HG03175 (cell line): Measurements from ENCODE around the gene TASOR2.
A peak's percentile ranks its signal among the peaks of the same experiment; 100 is the strongest.

Source experiments
- ATAC-seq: cut with Tn5 transposase; IDR thresholded peaks from one replicate; pipeline ENCODE4 v1.9.1; 2021; ENCODE audit warnings: mild to moderate bottlenecking, moderate library complexity; ENCODE audit not compliant: unreplicated experiment

Gene TASOR2

DNA sequence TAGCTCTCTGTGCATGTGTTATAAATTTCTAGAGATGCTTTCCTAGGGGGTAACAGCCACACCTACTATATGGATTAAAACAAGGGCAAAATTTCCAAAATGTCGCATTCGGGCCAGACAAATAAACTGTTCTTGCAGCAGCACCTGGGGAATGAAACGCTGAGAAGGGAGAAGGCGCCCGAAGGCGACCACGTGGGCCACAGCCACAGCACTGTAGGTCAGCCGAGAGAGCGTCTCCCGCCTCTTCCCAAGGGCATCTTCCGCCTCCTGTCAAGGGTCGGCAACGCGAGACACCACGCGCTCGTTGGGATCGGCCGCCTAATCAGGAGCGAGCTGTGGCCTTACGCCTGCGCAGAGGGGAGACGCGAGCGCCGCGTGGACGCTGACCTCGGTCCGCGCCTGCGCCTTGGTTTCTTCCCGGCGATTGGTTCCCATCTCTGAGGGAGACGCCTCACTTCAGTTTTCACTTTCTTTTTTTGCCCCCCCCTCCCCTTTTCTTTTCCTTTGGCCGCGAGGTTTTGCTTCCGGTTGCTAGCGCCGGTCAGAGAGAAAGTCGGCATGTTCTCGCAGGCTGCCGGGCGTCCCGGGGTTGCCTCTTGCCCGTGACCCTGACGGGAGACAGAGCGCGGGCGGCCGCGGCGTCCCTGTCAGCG is at the start of gene TASOR2:
TSS of gene TASOR2 (plus strand) at position 521 of the 653 bp plus-strand sequence. CDS start 35,805 bp downstream, outside the sequence.
- ATAC-seq, result peak; percentile 79

- ATAC-seq, result no peak
These were observed 49.7 kb upstream of the TASOR2 start for GRCh38 chr10:5634918-5635317.

GRCh38 chr10:5638494-5638893 is 46.1 kb upstream of the TASOR2 start:
- no peak for ATAC-seq

- ATAC-seq, result no peak
These were observed 45.6 kb upstream of the TASOR2 start for GRCh38 chr10:5639066-5639465.

- no peak for ATAC-seq
These were observed 44.6 kb upstream of the TASOR2 start for GRCh38 chr10:5640036-5640435.

- no peak for ATAC-seq
These were observed 44.1 kb upstream of the TASOR2 start for GRCh38 chr10:5640501-5640900.

DNA sequence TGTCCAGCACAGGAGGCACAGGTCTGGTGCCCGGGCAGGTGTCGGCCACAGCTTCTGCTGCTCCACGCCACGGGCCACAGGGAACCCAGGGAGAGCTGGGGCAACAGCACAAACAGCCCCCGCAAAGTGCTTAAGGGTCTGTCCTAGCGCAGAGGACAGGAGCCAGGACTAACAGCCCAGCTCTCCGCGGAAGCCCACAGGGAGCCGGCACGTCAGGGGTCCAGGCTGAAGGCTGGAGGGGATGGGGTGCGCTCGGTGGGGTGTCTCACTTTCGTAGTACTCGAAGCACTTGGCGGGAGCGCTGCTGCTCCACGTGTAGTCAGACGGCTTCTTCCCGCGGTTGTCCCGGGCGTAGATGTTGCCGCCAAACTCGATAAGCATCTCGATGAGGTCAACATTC is 43.1 kb upstream of the TASOR2 start:
- no peak for ATAC-seq

DNA sequence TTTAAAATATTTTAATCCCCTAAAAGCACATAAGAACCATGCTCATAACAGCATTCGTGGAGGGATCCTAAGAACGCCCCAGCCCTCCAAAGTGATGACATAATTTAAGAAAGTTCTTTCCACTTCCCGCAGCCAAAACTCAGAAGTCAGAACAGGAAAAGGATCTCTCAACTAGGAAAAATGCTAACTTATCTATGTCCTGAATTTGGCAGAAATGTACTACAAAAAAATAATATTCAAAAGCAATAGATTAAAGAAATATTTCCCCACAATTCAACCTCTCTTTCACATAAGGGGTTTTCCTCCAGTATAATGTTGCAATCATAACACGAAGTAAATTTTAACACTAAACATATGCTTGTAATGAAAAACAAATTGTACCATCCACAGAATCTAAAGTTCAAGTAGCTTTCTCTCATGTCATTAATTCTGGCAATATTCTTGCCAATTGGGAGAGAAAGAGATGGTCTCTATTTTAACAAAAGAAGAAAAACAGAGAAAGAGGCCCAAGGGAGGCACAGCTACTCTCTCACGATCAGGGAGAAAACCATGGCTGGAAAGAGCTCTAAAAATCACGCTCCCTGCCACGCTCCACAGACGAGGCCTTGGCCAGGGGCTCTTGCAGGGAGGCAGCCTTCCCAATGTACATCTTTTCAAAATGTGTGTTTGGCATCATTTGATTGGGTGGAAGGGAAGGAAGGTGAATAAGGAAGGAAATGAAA is 41.1 kb upstream of the TASOR2 start:
- no peak for ATAC-seq

- no peak for ATAC-seq
These were observed 39.7 kb upstream of the TASOR2 start for GRCh38 chr10:5644930-5645329.

DNA sequence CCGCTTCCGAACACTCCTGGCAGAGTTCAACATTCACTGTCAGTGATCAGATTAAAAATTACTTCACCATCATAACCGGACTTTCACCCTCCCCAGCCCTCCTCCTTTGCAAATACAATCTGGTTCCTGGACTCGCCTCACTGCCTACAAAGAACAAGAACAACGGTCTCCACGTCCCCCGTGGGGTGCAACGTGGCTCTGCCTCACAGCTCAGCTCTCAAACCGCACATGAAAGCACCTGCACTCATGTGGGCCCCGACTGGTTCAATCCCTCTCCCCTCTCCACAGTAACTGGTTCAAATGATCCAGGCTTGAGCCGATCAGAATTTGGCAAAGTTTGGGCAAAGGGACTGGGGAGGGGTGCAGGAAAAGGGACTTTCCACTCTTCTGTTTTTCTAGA is 39.3 kb upstream of the TASOR2 start:
- no peak for ATAC-seq

DNA sequence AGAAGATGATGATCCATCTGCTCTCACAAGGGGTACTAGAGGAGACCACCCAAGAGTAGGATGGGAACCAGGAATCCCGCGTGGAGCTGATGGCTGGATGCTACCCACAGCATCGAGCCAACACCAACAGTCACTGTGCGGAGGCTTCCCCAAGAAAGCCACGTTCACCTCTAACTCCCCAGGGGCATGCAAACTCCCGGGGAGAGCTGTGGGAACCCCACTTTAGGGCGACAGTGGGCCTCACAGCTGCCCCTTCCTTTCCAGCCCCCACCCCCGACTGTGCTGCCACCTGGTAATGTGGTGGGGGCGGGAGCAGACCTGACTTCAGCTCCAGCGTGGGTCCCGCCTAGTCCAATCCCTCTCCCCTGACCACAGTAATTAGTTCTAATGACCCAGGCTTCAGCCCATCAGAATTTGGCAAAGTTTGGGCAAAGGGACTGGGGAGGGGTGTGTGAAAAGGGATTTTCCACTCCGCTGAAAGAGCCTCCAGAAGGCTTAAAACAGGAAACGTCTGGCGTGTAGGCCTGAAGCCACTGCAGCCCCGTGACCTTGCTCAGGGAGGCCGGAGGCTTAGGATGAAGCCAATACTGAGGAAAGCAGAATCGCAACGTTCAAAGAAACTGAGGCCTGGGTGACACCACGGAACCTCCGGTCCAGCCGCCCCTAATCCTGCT is 38.6 kb upstream of the TASOR2 start:
- ATAC-seq, result no peak

DNA sequence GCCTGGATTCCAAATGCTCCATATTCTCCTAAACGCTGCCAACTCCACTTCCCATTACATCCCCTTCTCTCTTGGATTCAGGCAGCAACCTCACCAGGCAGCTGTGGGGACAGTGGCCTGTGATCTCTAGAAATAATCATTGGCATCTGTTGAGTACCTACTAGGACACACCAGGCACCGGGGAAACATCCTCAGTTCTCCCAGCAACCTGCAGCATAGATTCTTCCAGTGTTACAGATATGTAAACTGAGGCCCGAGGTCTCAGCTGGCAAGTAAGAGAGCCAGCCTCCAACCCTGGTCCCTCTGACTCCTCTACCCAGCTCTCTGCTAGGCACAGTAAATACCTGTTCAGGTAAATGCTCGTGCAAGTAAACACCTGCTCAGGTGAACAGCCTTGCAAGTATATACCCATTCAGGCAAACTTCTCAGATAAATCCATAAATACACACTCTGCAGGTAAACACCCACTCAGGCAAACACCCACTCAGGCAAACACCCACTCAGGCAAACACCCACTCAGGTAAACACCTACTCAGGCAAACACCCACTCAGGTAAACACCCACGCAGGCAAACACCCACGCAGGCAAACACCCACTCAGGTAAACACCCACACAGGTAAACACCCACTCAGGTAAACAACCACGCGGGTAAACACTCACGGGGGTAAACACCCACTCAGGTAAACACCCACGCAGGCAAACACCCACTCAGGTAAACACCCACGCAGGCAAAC is 37.0 kb upstream of the TASOR2 start:
- ATAC-seq, result no peak

- no peak for ATAC-seq
These were observed 35.9 kb upstream of the TASOR2 start for GRCh38 chr10:5648494-5649457.

GRCh38 chr10:5649746-5650145 is 34.9 kb upstream of the TASOR2 start:
- ATAC-seq, result no peak

GRCh38 chr10:5650664-5651387 is 33.8 kb upstream of the TASOR2 start:
- ATAC-seq, result no peak

DNA sequence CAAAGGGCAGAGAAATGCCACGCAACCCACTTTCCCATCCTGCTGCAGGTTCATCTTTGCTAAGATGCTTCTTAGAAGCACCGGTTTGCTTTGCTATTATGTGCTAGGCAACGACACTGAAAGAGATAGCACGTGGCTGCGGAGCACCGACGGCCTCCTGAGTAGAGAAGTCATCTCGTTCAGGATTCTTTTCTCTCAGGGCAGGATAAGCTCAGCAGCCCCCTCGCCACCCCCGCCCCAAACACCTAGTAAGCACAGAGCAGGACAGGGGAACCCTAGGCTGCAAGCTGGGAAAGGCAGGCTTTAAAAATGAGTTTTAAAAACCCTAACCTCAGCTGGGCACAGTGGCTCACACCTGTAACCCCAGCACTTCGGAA is 33.3 kb upstream of the TASOR2 start:
- ATAC-seq, result no peak

- ATAC-seq, result no peak
These were observed 31.9 kb upstream of the TASOR2 start for GRCh38 chr10:5652746-5653145.

- no peak for ATAC-seq
These were observed 30.4 kb upstream of the TASOR2 start for GRCh38 chr10:5654218-5654755.

GRCh38 chr10:5655121-5655520 is 29.5 kb upstream of the TASOR2 start:
- no peak for ATAC-seq
